Uterus (tissue), 2 donors: ENCODE data around the gene HEY2.

Experiments
- CTCF ChIP-seq, 4 experiments: fragments of 200-600 bp in 2 of 4; fragments of 450-650 bp in 2 of 4; sonication (generic) in 2 of 4; IDR thresholded peaks; one replicate each; pipeline ENCODE4 v1.5.1; 2016 to 2019; ENCODE audit warnings: antibody characterized with exemption in 4 of 4, mild to moderate bottlenecking in 2 of 4, moderate library complexity in 1 of 4
- POLR2A ChIP-seq, 2 donors: fragments of 450-650 bp; IDR thresholded peaks; one replicate each; pipeline ENCODE4 v1.6.1; 2016; ENCODE audit warnings: antibody characterized with exemption in 2 of 2, mild to moderate bottlenecking in 1 of 2, moderate library complexity in 1 of 2

DNA sequence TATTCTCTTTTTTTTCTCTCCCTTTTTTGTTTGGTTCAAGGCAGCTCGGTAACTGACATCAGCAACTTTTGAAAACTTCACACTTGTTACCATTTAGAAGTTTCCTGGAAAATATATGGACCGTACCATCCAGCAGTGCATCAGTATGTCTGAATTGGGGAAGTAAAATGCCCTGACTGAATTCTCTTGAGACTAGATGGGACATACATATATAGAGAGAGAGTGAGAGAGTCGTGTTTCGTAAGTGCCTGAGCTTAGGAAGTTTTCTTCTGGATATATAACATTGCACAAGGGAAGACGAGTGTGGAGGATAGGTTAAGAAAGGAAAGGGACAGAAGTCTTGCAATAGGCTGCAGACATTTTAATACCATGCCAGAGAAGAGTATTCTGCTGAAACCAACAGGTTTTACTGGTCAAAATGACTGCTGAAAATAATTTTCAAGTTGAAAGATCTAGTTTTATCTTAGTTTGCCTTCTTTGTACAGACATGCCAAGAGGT is 10.6 kb downstream of the HEY2 start:
- TF ChIP-seq CTCF (IDR thresholded peaks at IDR 0.05) (no peak), POLR2A (IDR thresholded peaks at IDR 0.05) (no peak)
